IMR-90 (cell line): Measurements from ENCODE around the gene DOCK9. TPM values are rescaled to one million over a fixed set of nuclear protein-coding genes. Genes with fewer than 3 reads are reported as not detected.

Experiments used
- ATAC-seq: fragments of 200-7000 bp; cut with Tn5 transposase; 2 replicates; pipeline ENCODE4 v1.9.1; 2020; ENCODE audit warnings: low read depth, mild to moderate bottlenecking, moderate library complexity
- BruUV-seq: library from RNA; stranded (reverse); fragments of 400-500 nt; replicated peaks from 2 replicates; lab custom pipeline; 2021; lab: Mats Ljungman, UMichigan
- CTCF ChIA-PET: fragments of 300-600 bp; formaldehyde crosslinking; extraction: SDS; loops from one replicate; lab custom pipeline; 2021; ENCODE audit warnings: antibody characterized with exemption; lab: Yijun Ruan, JAX
- POLR2A ChIA-PET: fragments of 300-600 bp; sonication (Branson Sonifier 250); formaldehyde crosslinking; loops from one replicate; lab custom pipeline; 2022; ENCODE audit warnings: antibody characterized with exemption; ENCODE audit not compliant: unreplicated experiment; lab: Charles Lee
- DNase-seq: peaks from one replicate; pipeline ENCODE4 v3.0.0; 2013
- H2AFZ ChIP-seq: replicated peaks from 2 replicates; pipeline ENCODE3; 2013; ENCODE audit warnings: low read length, mild to moderate bottlenecking; ENCODE audit not compliant: poor library complexity
- H2AK5ac ChIP-seq: 2 replicates; pipeline ENCODE4 v1.6.1; 2013; ENCODE audit warnings: low read depth, low read length, inconsistent platforms
- H2AK9ac ChIP-seq: replicated peaks from 2 replicates; pipeline ENCODE3; 2013; ENCODE audit warnings: mild to moderate bottlenecking, low read depth, low read length, moderate library complexity; ENCODE audit not compliant: poor library complexity
- H2BK120ac ChIP-seq: 2 replicates; pipeline ENCODE4 v1.6.1; 2013; ENCODE audit warnings: low read depth, low read length, inconsistent platforms
- H2BK15ac ChIP-seq: 3 replicates; pipeline ENCODE4 v1.6.1; 2013; ENCODE audit warnings: low read depth, low read length, inconsistent platforms
- H2BK20ac ChIP-seq: 2 replicates; pipeline ENCODE4 v1.6.1; 2013; ENCODE audit warnings: low read depth, mild to moderate bottlenecking, inconsistent platforms, low read length, moderate library complexity
- H2BK5ac ChIP-seq: 2 replicates; pipeline ENCODE4 v1.6.1; 2013; ENCODE audit warnings: mild to moderate bottlenecking, low read depth, low read length, inconsistent platforms; ENCODE audit not compliant: poor library complexity, severe bottlenecking
- H3K14ac ChIP-seq: replicated peaks from 2 replicates; pipeline ENCODE4 v1.6.1; 2013; ENCODE audit warnings: low read depth, low read length, inconsistent platforms
- H3K18ac ChIP-seq: 2 replicates; pipeline ENCODE4 v1.6.1; 2013; ENCODE audit warnings: low read depth, low read length, control low read depth
- H3K23ac ChIP-seq: 2 replicates; pipeline ENCODE4 v1.6.1; 2013; ENCODE audit warnings: low read depth, low read length, inconsistent platforms
- H3K27ac ChIP-seq: 2 replicates; pipeline ENCODE4 v1.5.1; 2013; ENCODE audit warnings: mild to moderate bottlenecking, control low read depth, low read length; ENCODE audit not compliant: insufficient read depth
- H3K27me3 ChIP-seq: 2 replicates; pipeline ENCODE4 v1.6.1; 2013; ENCODE audit warnings: low read length; ENCODE audit not compliant: control insufficient read depth, insufficient read depth
- H3K36me3 ChIP-seq: 2 replicates; pipeline ENCODE4 v1.6.1; 2013; ENCODE audit warnings: low read length, mixed read lengths; ENCODE audit not compliant: control insufficient read depth, insufficient read depth
- H3K4ac ChIP-seq: 2 replicates; pipeline ENCODE4 v1.6.1; 2013; ENCODE audit warnings: low read depth, low read length, inconsistent platforms
- H3K4me1 ChIP-seq: 2 replicates; pipeline ENCODE4 v1.6.1; 2013; ENCODE audit warnings: low read length, mixed read lengths; ENCODE audit not compliant: control insufficient read depth, insufficient read depth
- H3K4me2 ChIP-seq: 2 replicates; pipeline ENCODE4 v1.6.1; 2013; ENCODE audit warnings: low read depth, mild to moderate bottlenecking, control low read depth, low read length, moderate library complexity
- H3K4me3 ChIP-seq: 2 replicates; pipeline ENCODE4 v1.5.1; 2013; ENCODE audit warnings: low read depth, mild to moderate bottlenecking, control low read depth, low read length, moderate library complexity; ENCODE audit not compliant: insufficient read depth
- H3K56ac ChIP-seq: 2 replicates; pipeline ENCODE4 v1.6.1; 2013; ENCODE audit warnings: low read length, inconsistent platforms; ENCODE audit not compliant: insufficient read depth; ENCODE audit errors: extremely low read depth
- H3K79me1 ChIP-seq, 2 experiments: 2 replicates each; pipeline ENCODE4 v1.6.1; 2013; ENCODE audit warnings: low read length in 2 of 2, inconsistent platforms in 1 of 2, low read depth in 1 of 2
- H3K9ac ChIP-seq: 2 replicates; pipeline ENCODE4 v1.6.1; 2013; ENCODE audit warnings: low read depth, low read length, control low read depth
- H3K9me1 ChIP-seq: 2 replicates; pipeline ENCODE4 v1.6.1; 2013; ENCODE audit warnings: low read length, inconsistent platforms; ENCODE audit not compliant: insufficient read depth
- H3K9me3 ChIP-seq: 2 replicates; pipeline ENCODE4 v1.6.1; 2013; ENCODE audit warnings: low read length; ENCODE audit not compliant: control insufficient read depth, insufficient read depth
- H4K20me1 ChIP-seq: 2 replicates; pipeline ENCODE4 v1.6.1; 2013; ENCODE audit warnings: low read length, inconsistent platforms; ENCODE audit not compliant: insufficient read depth
- H4K5ac ChIP-seq: 2 replicates; pipeline ENCODE4 v1.6.1; 2013; ENCODE audit warnings: mild to moderate bottlenecking, low read depth, low read length, control low read depth
- H4K8ac ChIP-seq, 2 experiments: 2 replicates each; pipeline ENCODE4 v1.6.1; 2013; ENCODE audit warnings: low read depth in 2 of 2, low read length in 2 of 2, control low read depth in 1 of 2, inconsistent platforms in 1 of 2
- H4K91ac ChIP-seq: 2 replicates; pipeline ENCODE4 v1.6.1; 2013; ENCODE audit warnings: low read depth, low read length, inconsistent platforms; ENCODE audit not compliant: insufficient read depth
- CEBPB ChIP-seq: IDR thresholded peaks from 2 replicates; pipeline ENCODE4 v1.6.1; 2012; ENCODE audit warnings: low read depth, low read length, improper control_type of control experiment
- RAD21 ChIP-seq: IDR thresholded peaks from 2 replicates; pipeline ENCODE4 v1.6.1; 2012; ENCODE audit warnings: low read length, improper control_type of control experiment
- RCOR1 ChIP-seq: IDR thresholded peaks from 2 replicates; pipeline ENCODE4 v1.6.1; 2012; ENCODE audit warnings: mild to moderate bottlenecking, low read length, improper control_type of control experiment; ENCODE audit not compliant: insufficient replicate concordance
- RFX5 ChIP-seq: IDR thresholded peaks from 2 replicates; pipeline ENCODE4 v1.8.0; 2012; ENCODE audit warnings: low read depth, mild to moderate bottlenecking, low read length, moderate library complexity
- WGBS, 2 experiments: methylation state at CpG; one replicate each; pipeline versions ENCODE4 v1.1.5 to v1.1.7; 2013; ENCODE audit warnings: missing lambda C conversion rate in 2 of 2; ENCODE audit not compliant: insufficient read length in 1 of 2; ENCODE audit errors: extremely low coverage in 2 of 2; 5-methylcytosine and 5-hydroxymethylcytosine counted together
- dilution Hi-C: fragments of 300-500 bp; cut with HindIII; formaldehyde crosslinking; loops from one replicate; pipeline ENCODE4 v1.14.3; 2018; ENCODE audit warnings: low sequenced_read_pairs; ENCODE audit not compliant: unreplicated experiment
- in situ Hi-C: fragments of 300-500 bp; cut with MboI; formaldehyde crosslinking; loops from 3 replicates; pipeline ENCODE4 v1.14.3; 2019; ENCODE audit warnings: low sequenced_read_pairs, inconsistent platforms, mixed read lengths
- intact Hi-C: fragments of 100-400 bp; cut with micrococcal nuclease; formaldehyde crosslinking; loops from 2 replicates; pipeline ENCODE4 v1.10.0; 2022
- polyA plus RNA-seq, 3 experiments: library from polyadenylated mRNA; depleted of rRNA; stranded (reverse); fragments of >200 nt; gene quantifications; 2 replicates each; pipeline ENCODE4 v1.2.3, GENCODE V29; 2012; ENCODE audit warnings: low replicate concordance in 1 of 3
- total RNA-seq: library from RNA; depleted of rRNA; stranded (reverse); fragments of >200 nt; gene quantifications from 2 replicates; pipeline ENCODE4 v1.2.3, GENCODE V29; 2012
- TF ChIP-seq, protein P1 (sequence below): fragments of 150-350 bp; IDR thresholded peaks from 2 replicates; pipeline ENCODE4 v1.6.1; 2017; ENCODE audit warnings: mild to moderate bottlenecking, antibody characterized with exemption, low read length, low read depth

The DOCK9 gene
- total and polyA plus RNA-seq, 2 of the 4 experiments (the other 2 are of a cell fraction) = 4.8 to 7.2 TPM

DNA sequence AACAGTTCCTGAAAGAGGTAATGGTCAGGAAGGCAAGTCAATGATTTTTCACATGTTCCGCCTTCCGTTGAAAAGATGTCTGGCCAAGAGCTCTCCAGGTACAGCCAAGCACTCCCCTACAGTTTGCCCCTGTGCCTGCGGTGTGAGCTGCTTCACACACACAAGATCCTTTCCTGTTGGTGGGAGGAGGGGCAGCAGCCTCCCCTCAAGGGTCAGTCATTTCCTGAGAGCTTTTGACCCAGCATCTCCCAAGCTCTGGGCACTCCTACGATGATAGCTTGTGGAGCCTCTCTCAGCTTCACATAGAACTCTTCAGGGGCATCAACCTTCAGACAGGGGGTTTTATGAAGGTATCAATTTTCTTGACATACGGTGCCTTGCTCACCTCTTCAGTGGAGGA is 86.9 kb downstream of the DOCK9 start:
- POLR2A ChIA-PET = no interaction called here
- H3K79me1 ChIP-seq = no peaks in the 10 kb centered on the region
- WGBS, 2 experiments = 60% methylated on average over 1 of the region's 5 CpGs; no CpG with 5 or more reads in 1 of the 2 experiments

More for the DNA sequence above, 86.9 kb downstream of the DOCK9 start:
- Histone ChIP-seq H3K27me3 (no peaks in the 10 kb centered on the region), H3K36me3 (no peaks in the 10 kb centered on the region), H2AK9ac (no peak overlapping the region), H2BK20ac (no peak overlapping the region), H4K20me1 (no peaks in the 10 kb centered on the region), H3K23ac (no peak overlapping the region), H3K56ac (no peak overlapping the region), H2BK5ac (no peak overlapping the region), H4K8ac (no peak overlapping the region), H3K27ac (no peak overlapping the region), H2BK15ac (no peak overlapping the region), H3K9ac (no peak overlapping the region), H3K9me1 (peaks cover 8% of the 10 kb centered on the region; the same call in 1 of the 2 replicates), H4K5ac (no peak overlapping the region), H2BK120ac (no peak overlapping the region), H3K9me3 (no peaks in the 10 kb centered on the region), H3K14ac (no peak overlapping the region), H3K4me3 (no peak overlapping the region), H3K4ac (no peak overlapping the region), H3K4me2 (no peak overlapping the region), H3K4me1 (peaks cover 4% of the 10 kb centered on the region), H2AFZ (no peak overlapping the region), H2AK5ac (no peak overlapping the region), H3K18ac (no peak overlapping the region), H4K91ac (no peak overlapping the region)
- CTCF ChIA-PET = no interaction called here
- dilution Hi-C loops (no loop called here), in situ Hi-C loops (no loop called here), intact Hi-C loops (no loop called here)
- TF ChIP-seq RCOR1 (no peak), CEBPB (no peak), RFX5 (no peak), RAD21 (no peak)
- TF ChIP-seq, protein P1, sequence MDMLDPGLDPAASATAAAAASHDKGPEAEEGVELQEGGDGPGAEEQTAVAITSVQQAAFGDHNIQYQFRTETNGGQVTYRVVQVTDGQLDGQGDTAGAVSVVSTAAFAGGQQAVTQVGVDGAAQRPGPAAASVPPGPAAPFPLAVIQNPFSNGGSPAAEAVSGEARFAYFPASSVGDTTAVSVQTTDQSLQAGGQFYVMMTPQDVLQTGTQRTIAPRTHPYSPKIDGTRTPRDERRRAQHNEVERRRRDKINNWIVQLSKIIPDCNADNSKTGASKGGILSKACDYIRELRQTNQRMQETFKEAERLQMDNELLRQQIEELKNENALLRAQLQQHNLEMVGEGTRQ = no peak
- no TSS peak for BruUV-seq
- DNase-seq = no peak
- no peak for ATAC-seq
